Nephron progenitor cell (in vitro differentiated cells): Measurements from ENCODE around the gene MAGI2.

Experiments
- DNase-seq: peaks from one replicate; pipeline ENCODE4 v3.0.0; 2021
- H3K27ac Mint-ChIP-seq: 2 replicates; pipeline ENCODE4 v1.8.0; 2021; ENCODE audit warnings: mild to moderate bottlenecking, moderate library complexity, mixed read lengths
- H3K27me3 Mint-ChIP-seq: 2 replicates; pipeline ENCODE4 v1.8.0; 2021; ENCODE audit warnings: mild to moderate bottlenecking, low read depth, mixed read lengths; ENCODE audit not compliant: poor library complexity
- H3K36me3 Mint-ChIP-seq: 2 replicates; pipeline ENCODE4 v1.8.0; 2021; ENCODE audit warnings: low read depth, mixed read lengths
- H3K4me1 Mint-ChIP-seq: 2 replicates; pipeline ENCODE4 v1.8.0; 2021; ENCODE audit warnings: mixed read lengths
- H3K4me3 Mint-ChIP-seq: 2 replicates; pipeline ENCODE4 v1.8.0; 2021; ENCODE audit warnings: mild to moderate bottlenecking, moderate library complexity, mixed read lengths
- H3K9me3 Mint-ChIP-seq: 2 replicates; pipeline ENCODE4 v1.8.0; 2021; ENCODE audit warnings: mild to moderate bottlenecking, moderate library complexity, mixed read lengths
- TF ChIP-seq, protein P1 (sequence below): fragments of 200-600 bp; sonication (generic); IDR thresholded peaks from 2 replicates; pipeline ENCODE4 v1.5.0; 2021; ENCODE audit warnings: antibody characterized with exemption

Gene MAGI2

DNA sequence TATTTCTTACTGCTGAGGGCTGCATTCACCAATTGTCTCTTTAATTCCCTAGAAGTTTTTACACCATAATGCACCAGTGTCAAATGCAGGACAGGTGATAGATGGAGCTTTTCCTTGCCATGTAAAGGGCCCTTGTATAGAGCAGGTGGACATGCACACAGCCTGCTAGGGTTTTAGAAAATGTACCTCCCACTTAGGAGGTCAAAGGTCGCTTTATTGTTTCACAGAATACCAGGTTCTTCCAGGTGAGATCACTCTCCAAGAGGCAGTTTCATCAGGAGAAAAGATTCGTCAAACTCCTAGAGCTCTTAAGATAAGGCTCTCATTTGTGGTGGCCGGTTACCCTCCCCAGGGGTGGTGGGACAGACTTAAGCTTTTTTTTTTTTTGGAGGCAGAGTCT lies 1439.1 kb downstream of the MAGI2 start:
- H3K9me3 Mint-ChIP-seq = no peaks in the 10 kb centered on the region
- H3K27ac Mint-ChIP-seq = no peak overlapping the region
- H3K4me3 Mint-ChIP-seq = no peak overlapping the region
- TF ChIP-seq, protein P1, sequence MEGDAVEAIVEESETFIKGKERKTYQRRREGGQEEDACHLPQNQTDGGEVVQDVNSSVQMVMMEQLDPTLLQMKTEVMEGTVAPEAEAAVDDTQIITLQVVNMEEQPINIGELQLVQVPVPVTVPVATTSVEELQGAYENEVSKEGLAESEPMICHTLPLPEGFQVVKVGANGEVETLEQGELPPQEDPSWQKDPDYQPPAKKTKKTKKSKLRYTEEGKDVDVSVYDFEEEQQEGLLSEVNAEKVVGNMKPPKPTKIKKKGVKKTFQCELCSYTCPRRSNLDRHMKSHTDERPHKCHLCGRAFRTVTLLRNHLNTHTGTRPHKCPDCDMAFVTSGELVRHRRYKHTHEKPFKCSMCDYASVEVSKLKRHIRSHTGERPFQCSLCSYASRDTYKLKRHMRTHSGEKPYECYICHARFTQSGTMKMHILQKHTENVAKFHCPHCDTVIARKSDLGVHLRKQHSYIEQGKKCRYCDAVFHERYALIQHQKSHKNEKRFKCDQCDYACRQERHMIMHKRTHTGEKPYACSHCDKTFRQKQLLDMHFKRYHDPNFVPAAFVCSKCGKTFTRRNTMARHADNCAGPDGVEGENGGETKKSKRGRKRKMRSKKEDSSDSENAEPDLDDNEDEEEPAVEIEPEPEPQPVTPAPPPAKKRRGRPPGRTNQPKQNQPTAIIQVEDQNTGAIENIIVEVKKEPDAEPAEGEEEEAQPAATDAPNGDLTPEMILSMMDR = no peak
- peaks cover 11% of the 10 kb centered on the region for H3K27me3 Mint-ChIP-seq
- peaks cover 25% of the 10 kb centered on the region for H3K4me1 Mint-ChIP-seq
- no peak for DNase-seq
- H3K36me3 Mint-ChIP-seq = no peaks in the 10 kb centered on the region

- Mint-ChIP-seq H3K27ac (no peak overlapping the region), H3K4me3 (no peak overlapping the region), H3K27me3 (peaks cover 11% of the 10 kb centered on the region), H3K9me3 (no peaks in the 10 kb centered on the region), H3K36me3 (no peaks in the 10 kb centered on the region), H3K4me1 (peaks cover 18% of the 10 kb centered on the region)
- no peak for DNase-seq
- TF ChIP-seq, protein P1 = no peak
Observed at GRCh38 chr7:78013386-78013785, 1440.1 kb downstream of the MAGI2 start.

GRCh38 chr7:78011642-78012041 lies 1441.8 kb downstream of the MAGI2 start:
- peaks cover 6% of the 10 kb centered on the region for H3K4me1 Mint-ChIP-seq
- no peaks in the 10 kb centered on the region for H3K36me3 Mint-ChIP-seq
- DNase-seq = no peak
- H3K27me3 Mint-ChIP-seq = peaks cover 7% of the 10 kb centered on the region
- no peak overlapping the region for H3K4me3 Mint-ChIP-seq
- TF ChIP-seq, protein P1 = no peak
- H3K27ac Mint-ChIP-seq = no peak overlapping the region
- no peaks in the 10 kb centered on the region for H3K9me3 Mint-ChIP-seq

- H3K9me3 Mint-ChIP-seq = peaks cover 9% of the 10 kb centered on the region
- H3K27ac Mint-ChIP-seq = no peak overlapping the region
- no peak for DNase-seq
- peaks cover 7% of the 10 kb centered on the region for H3K27me3 Mint-ChIP-seq
- H3K4me3 Mint-ChIP-seq = no peak overlapping the region
- no peaks in the 10 kb centered on the region for H3K4me1 Mint-ChIP-seq
- TF ChIP-seq, protein P1 = no peak
- H3K36me3 Mint-ChIP-seq = no peaks in the 10 kb centered on the region
Observed at GRCh38 chr7:78007231-78007630, 1446.2 kb downstream of the MAGI2 start.

DNA sequence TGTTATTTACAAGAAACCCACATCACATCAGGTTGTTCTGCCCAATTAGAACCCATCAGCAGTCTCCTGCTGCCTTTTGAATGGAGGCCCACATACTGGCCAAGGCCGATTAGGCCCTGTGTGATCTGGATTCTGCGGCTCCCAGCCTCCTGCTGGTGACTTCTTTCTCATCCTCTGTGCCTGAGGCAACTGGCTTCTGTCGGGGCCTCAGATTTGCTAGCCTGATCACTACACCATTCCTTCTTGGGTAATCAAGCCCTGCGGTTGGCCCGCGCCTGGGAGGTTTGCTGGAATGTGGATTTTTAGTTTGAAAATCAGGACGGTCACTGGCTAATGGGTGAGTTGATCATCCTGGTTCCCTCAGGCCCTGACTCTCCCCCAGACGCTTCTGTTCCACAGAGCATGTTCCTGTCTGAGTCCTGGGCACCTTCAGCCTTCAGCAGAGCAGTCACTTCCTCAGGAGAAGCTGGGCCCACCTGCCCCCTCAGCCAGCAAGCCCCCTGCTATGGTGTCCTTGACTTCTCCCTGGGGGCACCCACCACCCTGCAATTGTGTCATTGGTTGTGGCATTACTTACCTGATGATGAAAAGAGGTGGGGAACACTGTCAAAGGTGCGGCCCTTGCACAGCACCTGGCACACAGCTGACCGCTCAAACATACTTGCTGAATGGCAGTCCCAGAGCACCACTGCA lies 1447.3 kb downstream of the MAGI2 start:
- TF ChIP-seq, protein P1 = no peak
- Mint-ChIP-seq H3K27me3 (no peaks in the 10 kb centered on the region), H3K27ac (no peak overlapping the region), H3K4me3 (no peak overlapping the region), H3K9me3 (peaks cover 9% of the 10 kb centered on the region), H3K4me1 (no peaks in the 10 kb centered on the region), H3K36me3 (no peaks in the 10 kb centered on the region)
- no peak for DNase-seq

GRCh38 chr7:78002715-78003114 lies 1450.8 kb downstream of the MAGI2 start:
- H3K9me3 Mint-ChIP-seq = peaks cover 9% of the 10 kb centered on the region
- no peaks in the 10 kb centered on the region for H3K36me3 Mint-ChIP-seq
- H3K4me1 Mint-ChIP-seq = no peaks in the 10 kb centered on the region
- TF ChIP-seq, protein P1 = no peak
- no peak for DNase-seq
- H3K27me3 Mint-ChIP-seq = no peaks in the 10 kb centered on the region
- H3K27ac Mint-ChIP-seq = no peak overlapping the region
- H3K4me3 Mint-ChIP-seq = no peak overlapping the region
